Jurkat, Clone E6-1 (cell line): ENCODE data around the gene VASP.

Experiments used
- DNase-seq: peaks from one replicate; pipeline ENCODE4 v3.0.0-alpha.2; 2011; ENCODE audit warnings: low read depth, low spot score
- H3K4me3 ChIP-seq: 2 replicates; pipeline ENCODE4 v1.5.1; 2011; ENCODE audit warnings: mild to moderate bottlenecking, low read length, control low read depth, moderate library complexity

VASP gene

GRCh38 chr19:45472563-45473366, 34.5 kb upstream of the VASP start:
- DNase-seq = no peak

GRCh38 chr19:45473367-45473681, 34.0 kb upstream of the VASP start:
- H3K4me3 ChIP-seq = no peak overlapping the region
- DNase-seq = no peak

More at GRCh38 chr19:45472563-45473366, 34.5 kb upstream of the VASP start:
- H3K4me3 ChIP-seq = no peak overlapping the region

GRCh38 chr19:45473682-45474605, 33.3 kb upstream of the VASP start:
- DNase-seq = no peak
- no peak overlapping the region for H3K4me3 ChIP-seq

GRCh38 chr19:45474606-45475521, 32.4 kb upstream of the VASP start:
- no peak overlapping the region for H3K4me3 ChIP-seq
- DNase-seq = no peak

- DNase-seq = no peak
- H3K4me3 ChIP-seq = no peak overlapping the region
Measured at GRCh38 chr19:45475537-45476291, 31.6 kb upstream of the VASP start.

GRCh38 chr19:45476304-45476703, 31.0 kb upstream of the VASP start:
- no peak for DNase-seq

GRCh38 chr19:45477186-45477585, 30.1 kb upstream of the VASP start:
- no peak overlapping the region for H3K4me3 ChIP-seq
- DNase-seq = no peak

More at GRCh38 chr19:45476304-45476703, 31.0 kb upstream of the VASP start:
- H3K4me3 ChIP-seq = no peak overlapping the region

GRCh38 chr19:45477713-45478453, 29.4 kb upstream of the VASP start:
- no peak for DNase-seq
- H3K4me3 ChIP-seq = peak overlapping the region; percentile 51

- DNase-seq = peak; percentile 96
- H3K4me3 ChIP-seq = peak overlapping the region; percentile 51
Measured at GRCh38 chr19:45478454-45479238, 28.6 kb upstream of the VASP start.

GRCh38 chr19:45483033-45483432, 24.2 kb upstream of the VASP start:
- DNase-seq = no peak

GRCh38 chr19:45484273-45484945, 22.9 kb upstream of the VASP start:
- DNase-seq = no peak
- H3K4me3 ChIP-seq = no peak overlapping the region

More at GRCh38 chr19:45483033-45483432, 24.2 kb upstream of the VASP start:
- no peak overlapping the region for H3K4me3 ChIP-seq

GRCh38 chr19:45485305-45486077, 21.8 kb upstream of the VASP start:
- H3K4me3 ChIP-seq = peak overlapping the region; percentile 67
- peak; percentile 95 for DNase-seq

GRCh38 chr19:45488708-45489107, 18.6 kb upstream of the VASP start:
- H3K4me3 ChIP-seq = no peak overlapping the region
- no peak for DNase-seq

GRCh38 chr19:45489216-45489855, 17.9 kb upstream of the VASP start:
- H3K4me3 ChIP-seq = no peak overlapping the region
- DNase-seq = no peak

- no peak overlapping the region for H3K4me3 ChIP-seq
- DNase-seq = no peak
Measured at GRCh38 chr19:45492137-45492626, 15.1 kb upstream of the VASP start.
